PFSK-1 (cell line): ENCODE data around the gene BAX.

Experiments
- FOXP2 ChIP-seq: optimal IDR thresholded peaks from 2 replicates; pipeline ENCODE3; 2011; ENCODE audit warnings: borderline replicate concordance, control low read depth, inconsistent platforms; ENCODE audit not compliant: insufficient read depth; ENCODE audit errors: extremely low read length, extremely low read depth
- POLR2AphosphoS5 ChIP-seq: IDR thresholded peaks from 2 replicates; pipeline ENCODE4 v1.6.1; 2012; ENCODE audit warnings: low read depth, mild to moderate bottlenecking, control low read depth, low read length, moderate library complexity
- REST ChIP-seq, 2 experiments: IDR thresholded peaks; 2 replicates each; pipeline versions ENCODE4 v1.6.1 to v1.8.0; 2011 to 2012; ENCODE audit warnings: low read depth in 2 of 2, low read length in 2 of 2, control low read depth in 1 of 2, inconsistent platforms in 1 of 2, mild to moderate bottlenecking in 1 of 2, moderate library complexity in 1 of 2; ENCODE audit not compliant: insufficient read depth in 1 of 2
- SIN3A ChIP-seq: IDR thresholded peaks from 2 replicates; pipeline ENCODE4 v1.6.1; 2012; ENCODE audit warnings: mild to moderate bottlenecking, low read length, moderate library complexity, borderline replicate concordance; ENCODE audit not compliant: insufficient read depth
- TAF1 ChIP-seq: IDR thresholded peaks from 2 replicates; pipeline ENCODE4 v1.6.1; 2012; ENCODE audit warnings: low read length, control low read depth, borderline replicate concordance; ENCODE audit not compliant: insufficient read depth

The BAX gene

GRCh38 chr19:48940902-48941301, 13.8 kb upstream of the BAX start:
- no peak for TF ChIP-seq REST (IDR thresholded peaks at IDR 0.05; ENCODE audit: insufficient read depth in 1 of 2, low read depth in 2 of 2, low read length in 2 of 2)
- TF ChIP-seq TAF1: no peak
- no peak for TF ChIP-seq POLR2AphosphoS5
- no peak for TF ChIP-seq SIN3A
- TF ChIP-seq FOXP2: no peak

GRCh38 chr19:48943081-48943480, 11.6 kb upstream of the BAX start:
- TF ChIP-seq FOXP2: no peak
- TF ChIP-seq REST (IDR thresholded peaks at IDR 0.05; ENCODE audit: insufficient read depth in 1 of 2, low read depth in 2 of 2, low read length in 2 of 2): no peak
- TF ChIP-seq TAF1: no peak
- no peak for TF ChIP-seq SIN3A

GRCh38 chr19:48945415-48945814, 9.3 kb upstream of the BAX start:
- TF ChIP-seq FOXP2 (no peak), REST (IDR thresholded peaks at IDR 0.05; ENCODE audit: insufficient read depth in 1 of 2, low read depth in 2 of 2, low read length in 2 of 2) (no peak), POLR2AphosphoS5 (no peak), SIN3A (no peak), TAF1 (no peak)

- TF ChIP-seq SIN3A (no peak), FOXP2 (no peak), REST (IDR thresholded peaks at IDR 0.05; ENCODE audit: insufficient read depth in 1 of 2, low read depth in 2 of 2, low read length in 2 of 2) (no peak), TAF1 (no peak), POLR2AphosphoS5 (no peak)
Measured at GRCh38 chr19:48945817-48946216, 8.9 kb upstream of the BAX start.
